H9 (cell line): ENCODE results near the gene TMEM9. TPM values are rescaled to one million over a fixed set of nuclear protein-coding genes. Genes with fewer than 3 reads are reported as not detected.

ENCODE experiments used
- DNase-seq: peaks from one replicate; pipeline ENCODE4 v3.0.0-alpha.2; 2017
- H2AFZ ChIP-seq: one replicate; pipeline ENCODE4 v1.6.1; 2013; ENCODE audit warnings: mild to moderate bottlenecking, low read length, control low read depth, moderate library complexity
- H2AK5ac ChIP-seq: 2 replicates; pipeline ENCODE4 v1.6.1; 2013; ENCODE audit warnings: low read length, control low read depth, mixed read lengths; ENCODE audit not compliant: insufficient read length
- H2BK120ac ChIP-seq: one replicate; pipeline ENCODE4 v1.6.1; 2013; ENCODE audit warnings: low read depth, mild to moderate bottlenecking, low read length, control low read depth, inconsistent platforms; ENCODE audit not compliant: poor library complexity, severe bottlenecking
- H2BK12ac ChIP-seq: 2 replicates; pipeline ENCODE4 v1.6.1; 2013; ENCODE audit warnings: low read length, control low read depth, mixed read lengths, low read depth; ENCODE audit not compliant: insufficient read length
- H2BK15ac ChIP-seq: 2 replicates; pipeline ENCODE4 v1.6.1; 2013; ENCODE audit warnings: low read depth, low read length, control low read depth
- H2BK20ac ChIP-seq: one replicate; pipeline ENCODE4 v1.6.1; 2013; ENCODE audit warnings: low read depth, mild to moderate bottlenecking, low read length, control low read depth, inconsistent platforms; ENCODE audit not compliant: poor library complexity, severe bottlenecking
- H2BK5ac ChIP-seq: 2 replicates; pipeline ENCODE4 v1.6.1; 2013; ENCODE audit warnings: low read length, control low read depth, mixed read lengths; ENCODE audit not compliant: insufficient read length
- H3K14ac ChIP-seq: 2 replicates; pipeline ENCODE4 v1.6.1; 2013; ENCODE audit warnings: low read length, control low read depth; ENCODE audit not compliant: insufficient read depth
- H3K18ac ChIP-seq: 2 replicates; pipeline ENCODE4 v1.6.1; 2013; ENCODE audit warnings: low read depth, mild to moderate bottlenecking, mixed read lengths, low read length, control low read depth; ENCODE audit not compliant: insufficient read length
- H3K23ac ChIP-seq: 2 replicates; pipeline ENCODE4 v1.6.1; 2013; ENCODE audit warnings: low read length, control low read depth, mixed read lengths, low read depth; ENCODE audit not compliant: insufficient read length
- H3K23me2 ChIP-seq: 2 replicates; pipeline ENCODE4 v1.6.1; 2013; ENCODE audit warnings: low read depth, mild to moderate bottlenecking, mixed read lengths, low read length, control low read depth; ENCODE audit not compliant: insufficient read length, poor library complexity, severe bottlenecking
- H3K27ac ChIP-seq: 2 replicates; pipeline ENCODE4 v1.5.1; 2013; ENCODE audit warnings: low read length, control low read depth, mixed read lengths, low read depth; ENCODE audit not compliant: insufficient read length
- H3K27me3 ChIP-seq: 2 replicates; pipeline ENCODE4 v1.6.1; 2013; ENCODE audit warnings: low read length, control low read depth, inconsistent platforms; ENCODE audit not compliant: insufficient read depth
- H3K4ac ChIP-seq: 2 replicates; pipeline ENCODE4 v1.6.1; 2013; ENCODE audit warnings: low read depth, mild to moderate bottlenecking, control low read depth, inconsistent platforms, low read length, moderate library complexity
- H3K4me1 ChIP-seq: 2 replicates; pipeline ENCODE4 v1.6.1; 2013; ENCODE audit warnings: low read length, control low read depth, inconsistent platforms; ENCODE audit not compliant: insufficient read depth
- H3K4me2 ChIP-seq: 2 replicates; pipeline ENCODE4 v1.6.1; 2013; ENCODE audit warnings: low read length, control low read depth, mixed read lengths; ENCODE audit not compliant: insufficient read length, insufficient read depth
- H3K56ac ChIP-seq: 2 replicates; pipeline ENCODE4 v1.6.1; 2013; ENCODE audit warnings: low read depth, mild to moderate bottlenecking, mixed read lengths, low read length, control low read depth; ENCODE audit not compliant: insufficient read length
- H3K79me1 ChIP-seq: 2 replicates; pipeline ENCODE4 v1.6.1; 2013; ENCODE audit warnings: low read depth, mild to moderate bottlenecking, moderate library complexity, low read length, control low read depth, inconsistent platforms; ENCODE audit not compliant: insufficient read depth, poor library complexity, severe bottlenecking
- H3K79me2 ChIP-seq: 2 replicates; pipeline ENCODE4 v1.6.1; 2013; ENCODE audit warnings: low read length, control low read depth, inconsistent platforms; ENCODE audit not compliant: insufficient read depth
- H3K9ac ChIP-seq: 2 replicates; pipeline ENCODE4 v1.6.1; 2013; ENCODE audit warnings: low read length, control low read depth, mixed read lengths; ENCODE audit not compliant: insufficient read length; ENCODE audit errors: extremely low read depth
- H3K9me3 ChIP-seq: one replicate; pipeline ENCODE4 v1.6.1; 2013; ENCODE audit warnings: low read depth, low read length, inconsistent platforms; ENCODE audit not compliant: control insufficient read depth
- H3T11ph ChIP-seq: one replicate; pipeline ENCODE4 v1.6.1; 2013; ENCODE audit warnings: mild to moderate bottlenecking, low read length, control low read depth, inconsistent platforms
- H4K20me1 ChIP-seq: one replicate; pipeline ENCODE4 v1.6.1; 2013; ENCODE audit not compliant: control insufficient read depth, insufficient read length, insufficient read depth
- H4K5ac ChIP-seq: 2 replicates; pipeline ENCODE4 v1.6.1; 2013; ENCODE audit warnings: low read depth, mild to moderate bottlenecking, mixed read lengths, low read length, control low read depth; ENCODE audit not compliant: insufficient read length
- H4K8ac ChIP-seq: replicated peaks from 2 replicates; pipeline ENCODE4 v1.6.1; 2013; ENCODE audit warnings: low read length, control low read depth, mixed read lengths, low read depth; ENCODE audit not compliant: insufficient read length
- H4K91ac ChIP-seq: 2 replicates; pipeline ENCODE4 v1.6.1; 2013; ENCODE audit warnings: low read depth, mild to moderate bottlenecking, moderate library complexity, mixed read lengths, low read length, control low read depth; ENCODE audit not compliant: insufficient read length
- H3K27ac Mint-ChIP-seq, 3 experiments: 2 replicates in 2 of 3; 3 replicates in 1 of 3; pipeline ENCODE4 v1.8.0; 2020 to 2021; ENCODE audit warnings: mixed read lengths in 3 of 3, mild to moderate bottlenecking in 1 of 3, moderate library complexity in 1 of 3
- H3K27me3 Mint-ChIP-seq: 2 replicates; pipeline ENCODE4 v1.8.0; 2021; ENCODE audit warnings: low read depth, mild to moderate bottlenecking, moderate library complexity, mixed read lengths
- H3K36me3 Mint-ChIP-seq, 3 experiments: 2 replicates in 2 of 3; 3 replicates in 1 of 3; pipeline ENCODE4 v1.8.0; 2020 to 2021; ENCODE audit warnings: low read depth in 3 of 3, mixed read lengths in 3 of 3; ENCODE audit not compliant: insufficient read depth in 1 of 3
- H3K4me1 Mint-ChIP-seq, 2 experiments: 2 replicates each; pipeline ENCODE4 v1.8.0; 2020; ENCODE audit warnings: mixed read lengths in 2 of 2
- H3K4me3 Mint-ChIP-seq, 2 experiments: 2 replicates in 1 of 2; 3 replicates in 1 of 2; pipeline ENCODE4 v1.8.0; 2020 to 2021; ENCODE audit warnings: mild to moderate bottlenecking in 2 of 2, mixed read lengths in 2 of 2, moderate library complexity in 1 of 2
- H3K9me3 Mint-ChIP-seq, 2 experiments: 2 replicates in 1 of 2; 3 replicates in 1 of 2; pipeline ENCODE4 v1.8.0; 2020; ENCODE audit warnings: mild to moderate bottlenecking in 2 of 2, mixed read lengths in 2 of 2, moderate library complexity in 1 of 2
- CTCF ChIP-seq: fragments of 200-600 bp; sonication (generic); conservative IDR thresholded peaks from 3 replicates; pipeline ENCODE4 v1.8.0; 2021; ENCODE audit warnings: antibody characterized with exemption, mild to moderate bottlenecking
- WGBS: extraction: QIAGEN DNeasy Blood & Tissue Kit; methylation state at CpG from one replicate; pipeline ENCODE4 v1.1.7; 2013; ENCODE audit warnings: missing lambda C conversion rate, low lambda C conversion rate, mixed read lengths; ENCODE audit not compliant: insufficient read length; ENCODE audit errors: extremely low coverage; 5-methylcytosine and 5-hydroxymethylcytosine counted together
- total RNA-seq: library from RNA; stranded (reverse); gene quantifications from 2 replicates; pipeline ENCODE4 v1.2.1, GENCODE V29; 2021

Gene TMEM9
- total RNA-seq, 1 experiment from 2014 or later: 93.4 TPM

GRCh38 chr1:201181323-201181722, 27.0 kb upstream of the TMEM9 start:
- no peak overlapping the region for H3K27ac ChIP-seq
- no peaks in the 10 kb centered on the region for H3K9me3 ChIP-seq
- H2BK12ac ChIP-seq: no peak overlapping the region
- no peak overlapping the region for H3K14ac ChIP-seq
- H3K4me1 ChIP-seq: no peaks in the 10 kb centered on the region
- H3K36me3 Mint-ChIP-seq: peaks cover 0 to 11% (median 6%) of the 10 kb centered on the region in 3 experiments; a peak in 6 of 7 replicates
- H2AFZ ChIP-seq: no peak overlapping the region
- no peak overlapping the region for H3K56ac ChIP-seq
- H4K91ac ChIP-seq: no peak overlapping the region
- no peaks in the 10 kb centered on the region for H3K79me2 ChIP-seq
- H3K27ac Mint-ChIP-seq: no peak overlapping the region
- H3K27me3 ChIP-seq: no peaks in the 10 kb centered on the region
- no peak overlapping the region for H3K4ac ChIP-seq
- H3T11ph ChIP-seq: no peak overlapping the region
- H3K4me2 ChIP-seq: no peak overlapping the region
- no peaks in the 10 kb centered on the region for H3K79me1 ChIP-seq
- no peak overlapping the region for H3K4me3 Mint-ChIP-seq
- H4K5ac ChIP-seq: no peak overlapping the region
- no peak for TF ChIP-seq CTCF
- H2AK5ac ChIP-seq: no peak overlapping the region
- peaks cover 42% of the 10 kb centered on the region for H3K27me3 Mint-ChIP-seq
- no peak overlapping the region for H3K23ac ChIP-seq
- H2BK15ac ChIP-seq: no peak overlapping the region
- WGBS: no CpG with 5 or more reads among the region's 1 CpG
- H2BK20ac ChIP-seq: no peak overlapping the region
- no peak overlapping the region for H2BK5ac ChIP-seq
- H3K9ac ChIP-seq: no peak overlapping the region
- H4K8ac ChIP-seq: no peak overlapping the region
- no peaks in the 10 kb centered on the region for H3K23me2 ChIP-seq
- H3K18ac ChIP-seq: no peak overlapping the region
- no peak overlapping the region for H2BK120ac ChIP-seq
- no peak for DNase-seq
- H3K4me1 Mint-ChIP-seq: peaks cover 19 to 20% of the 10 kb centered on the region in 2 experiments
- H4K20me1 ChIP-seq: no peaks in the 10 kb centered on the region
- H3K9me3 Mint-ChIP-seq: peaks cover 11 to 13% of the 10 kb centered on the region in 2 experiments
